ENCODE data around the gene FAM171A1.
A peak's percentile ranks its signal among the peaks of the same experiment; 100 is the strongest.

FAM171A1 gene

DNA sequence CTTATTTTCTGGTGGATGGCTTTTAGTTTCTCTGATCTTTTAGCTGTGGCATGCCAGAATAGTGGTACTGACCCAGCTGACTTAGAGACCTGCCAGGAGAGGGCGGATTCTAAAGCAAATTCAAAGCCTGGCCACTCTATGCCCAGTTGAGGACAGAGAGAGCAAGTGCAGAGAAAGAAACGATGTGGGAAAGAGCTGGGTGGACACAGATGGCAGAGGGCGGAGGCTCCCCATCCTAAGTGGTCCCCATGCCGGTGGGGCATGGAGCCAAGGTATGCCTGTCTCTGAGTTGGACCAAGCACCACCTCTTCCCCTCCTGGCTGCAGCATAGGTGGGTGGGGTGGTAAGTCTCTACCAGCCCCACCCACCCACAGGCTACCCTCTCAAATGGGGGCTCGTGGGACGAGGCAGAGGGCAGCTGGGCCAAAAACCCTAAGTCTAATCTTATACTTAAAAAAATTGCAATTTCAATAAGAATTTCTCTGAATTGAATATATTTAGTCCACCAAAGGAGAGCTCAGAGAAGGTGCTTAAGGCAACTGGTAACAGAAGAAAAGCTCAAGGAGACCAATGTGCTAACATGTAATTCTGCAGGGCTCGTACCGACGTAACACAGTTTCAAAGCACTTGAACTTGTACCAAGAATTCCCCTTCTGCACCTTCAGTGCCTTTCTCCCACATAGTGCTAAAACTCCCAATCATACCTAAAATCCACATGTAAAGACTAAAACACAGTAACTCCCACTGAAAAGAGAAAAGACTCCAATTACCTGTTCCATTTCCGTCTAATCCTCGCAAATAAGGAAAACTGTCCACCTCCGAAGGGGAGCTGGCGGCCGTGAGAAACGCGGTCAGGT, 116.9 kb downstream of the FAM171A1 start:
- Histone ChIP-seq H3K4me3 (ENCODE audit: low read length) (no peak overlapping the region), H3K9ac (ENCODE audit: low read depth, low read length) (no peak overlapping the region), H3K36me3 (ENCODE audit: insufficient read depth, low read length) (peaks cover 3% of the 10 kb centered on the region), H3K4me1 (ENCODE audit: control insufficient read depth, insufficient read depth, low read length) (peaks cover 10% of the 10 kb centered on the region), H3K9me3 (replicated peaks; ENCODE audit: low read length) (no peaks in the 10 kb centered on the region), H3K27me3 (ENCODE audit: control insufficient read depth, insufficient read depth, low read length) (no peaks in the 10 kb centered on the region), H3K4me2 (ENCODE audit: low read length) (no peak overlapping the region)

DNA sequence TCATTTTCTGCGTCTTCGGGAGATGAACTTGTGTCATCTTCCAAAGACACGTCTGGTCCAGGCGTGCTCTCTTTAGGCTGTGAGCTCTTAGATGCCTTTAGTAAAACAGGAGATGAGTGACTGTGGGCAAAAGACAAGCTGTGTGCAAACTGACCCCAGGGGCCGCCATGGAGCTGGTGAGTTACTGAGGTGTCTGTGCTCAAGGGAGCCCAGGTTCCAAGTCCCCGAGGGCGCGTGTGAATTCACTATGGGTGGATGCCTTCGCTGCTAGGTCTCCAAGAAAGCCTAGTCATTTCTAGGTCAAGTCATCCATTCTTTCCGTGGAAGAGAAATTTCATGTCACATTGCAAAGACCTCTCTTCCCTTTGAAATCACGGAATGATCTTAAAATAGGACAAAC, 118.7 kb downstream of the FAM171A1 start:
- no peaks in the 10 kb centered on the region for H3K9me3 ChIP-seq (replicated peaks; ENCODE audit: low read length)
- H3K36me3 ChIP-seq (ENCODE audit: insufficient read depth, low read length), result peaks cover 3% of the 10 kb centered on the region
- H3K4me2 ChIP-seq (ENCODE audit: low read length), result no peak overlapping the region
- no peak overlapping the region for H3K9ac ChIP-seq (ENCODE audit: low read depth, low read length)
- no peak overlapping the region for H3K4me3 ChIP-seq (ENCODE audit: low read length)
- H3K4me1 ChIP-seq (ENCODE audit: control insufficient read depth, insufficient read depth, low read length), result peaks cover 20% of the 10 kb centered on the region
- H3K27me3 ChIP-seq (ENCODE audit: control insufficient read depth, insufficient read depth, low read length), result no peaks in the 10 kb centered on the region

GRCh38 chr10:15251791-15252380, 119.2 kb downstream of the FAM171A1 start:
- Histone ChIP-seq H3K36me3 (ENCODE audit: insufficient read depth, low read length) (peaks cover 3% of the 10 kb centered on the region), H3K9ac (ENCODE audit: low read depth, low read length) (no peak overlapping the region), H3K4me1 (ENCODE audit: control insufficient read depth, insufficient read depth, low read length) (peaks cover 23% of the 10 kb centered on the region), H3K27me3 (ENCODE audit: control insufficient read depth, insufficient read depth, low read length) (no peaks in the 10 kb centered on the region), H3K4me2 (ENCODE audit: low read length) (no peak overlapping the region), H3K4me3 (ENCODE audit: low read length) (no peak overlapping the region), H3K9me3 (replicated peaks; ENCODE audit: low read length) (no peaks in the 10 kb centered on the region)

GRCh38 chr10:15245530-15245929, 125.6 kb downstream of the FAM171A1 start:
- Histone ChIP-seq H3K9me3 (replicated peaks; ENCODE audit: low read length) (no peaks in the 10 kb centered on the region), H3K4me3 (ENCODE audit: low read length) (no peak overlapping the region), H3K36me3 (ENCODE audit: insufficient read depth, low read length) (no peaks in the 10 kb centered on the region), H3K4me1 (ENCODE audit: control insufficient read depth, insufficient read depth, low read length) (peaks cover 12% of the 10 kb centered on the region), H3K9ac (ENCODE audit: low read depth, low read length) (no peak overlapping the region), H3K4me2 (ENCODE audit: low read length) (no peak overlapping the region), H3K27me3 (ENCODE audit: control insufficient read depth, insufficient read depth, low read length) (no peaks in the 10 kb centered on the region)

DNA sequence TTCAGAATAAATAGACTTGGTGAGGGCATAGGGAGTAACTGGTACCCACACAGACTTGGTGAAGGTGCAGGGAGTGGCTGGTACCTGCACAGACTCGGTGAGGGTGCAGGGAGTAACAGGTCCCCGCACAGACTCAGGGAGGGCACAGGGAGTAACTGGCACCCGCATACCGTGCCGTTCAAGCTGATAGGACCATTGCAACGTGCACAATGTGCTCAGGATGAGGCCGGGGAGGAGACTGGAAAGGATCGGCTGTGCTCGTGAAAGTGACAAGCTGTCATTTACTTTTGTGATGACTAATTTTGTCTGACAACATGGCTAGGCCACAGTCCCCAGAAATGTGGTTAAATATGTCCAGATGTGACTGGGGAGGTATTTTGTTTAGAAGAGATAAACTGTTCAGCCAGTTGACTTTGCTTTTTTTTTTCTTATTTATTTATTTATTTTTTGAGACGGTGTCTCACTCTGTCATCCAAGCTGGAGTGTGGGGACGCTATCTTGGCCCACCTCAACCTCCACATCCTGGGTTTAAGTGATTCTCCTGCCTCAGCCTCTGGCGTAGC, 126.4 kb downstream of the FAM171A1 start:
- peaks cover 12% of the 10 kb centered on the region for H3K4me1 ChIP-seq (ENCODE audit: control insufficient read depth, insufficient read depth, low read length)
- no peaks in the 10 kb centered on the region for H3K36me3 ChIP-seq (ENCODE audit: insufficient read depth, low read length)
- H3K4me2 ChIP-seq (ENCODE audit: low read length), result no peak overlapping the region
- no peaks in the 10 kb centered on the region for H3K27me3 ChIP-seq (ENCODE audit: control insufficient read depth, insufficient read depth, low read length)
- H3K4me3 ChIP-seq (ENCODE audit: low read length), result no peak overlapping the region
- H3K9me3 ChIP-seq (replicated peaks; ENCODE audit: low read length), result no peaks in the 10 kb centered on the region
- H3K9ac ChIP-seq (ENCODE audit: low read depth, low read length), result no peak overlapping the region

DNA sequence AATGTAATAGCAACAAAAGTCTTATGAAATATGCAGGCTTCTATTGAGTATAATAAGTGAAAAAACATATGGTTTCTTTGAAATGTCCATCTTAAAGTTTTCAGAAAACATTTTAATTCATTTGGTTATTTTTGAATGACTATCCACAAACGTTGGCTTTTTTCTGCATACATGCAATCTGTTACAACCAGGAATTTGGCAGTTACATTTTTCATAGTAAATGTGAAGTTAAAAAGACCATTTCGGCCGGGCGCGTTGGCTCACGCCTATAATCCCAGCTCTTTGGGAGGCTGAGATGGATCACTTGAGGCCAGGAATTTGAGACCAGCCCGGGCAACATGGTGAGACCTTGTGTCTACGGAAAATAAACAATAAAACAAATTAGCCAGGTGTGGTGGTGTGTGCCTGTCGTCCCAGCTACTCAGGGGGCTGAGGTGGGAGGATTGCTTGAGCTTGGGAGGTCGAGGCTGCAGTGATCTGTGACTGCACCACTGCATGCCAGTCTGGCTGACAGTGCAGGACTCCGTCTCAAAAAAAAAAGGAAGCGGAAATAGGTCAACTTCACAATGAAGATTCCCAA, 128.7 kb downstream of the FAM171A1 start:
- no peak overlapping the region for H3K4me2 ChIP-seq (ENCODE audit: low read length)
- no peaks in the 10 kb centered on the region for H3K9me3 ChIP-seq (replicated peaks; ENCODE audit: low read length)
- peaks cover 2% of the 10 kb centered on the region for H3K4me1 ChIP-seq (ENCODE audit: control insufficient read depth, insufficient read depth, low read length)
- no peaks in the 10 kb centered on the region for H3K36me3 ChIP-seq (ENCODE audit: insufficient read depth, low read length)
- no peak overlapping the region for H3K9ac ChIP-seq (ENCODE audit: low read depth, low read length)
- H3K4me3 ChIP-seq (ENCODE audit: low read length), result no peak overlapping the region
- H3K27me3 ChIP-seq (ENCODE audit: control insufficient read depth, insufficient read depth, low read length), result no peaks in the 10 kb centered on the region

- no peaks in the 10 kb centered on the region for H3K9me3 ChIP-seq (replicated peaks; ENCODE audit: low read length)
- H3K27me3 ChIP-seq (ENCODE audit: control insufficient read depth, insufficient read depth, low read length), result no peaks in the 10 kb centered on the region
- peaks cover 4% of the 10 kb centered on the region for H3K4me1 ChIP-seq (ENCODE audit: control insufficient read depth, insufficient read depth, low read length)
- H3K4me2 ChIP-seq (ENCODE audit: low read length), result no peak overlapping the region
- no peak overlapping the region for H3K9ac ChIP-seq (ENCODE audit: low read depth, low read length)
- H3K36me3 ChIP-seq (ENCODE audit: insufficient read depth, low read length), result no peaks in the 10 kb centered on the region
- no peak overlapping the region for H3K4me3 ChIP-seq (ENCODE audit: low read length)
Observed at GRCh38 chr10:15241306-15241705, 129.8 kb downstream of the FAM171A1 start.

- H3K36me3 ChIP-seq (ENCODE audit: insufficient read depth, low read length), result no peaks in the 10 kb centered on the region
- H3K9me3 ChIP-seq (replicated peaks; ENCODE audit: low read length), result no peaks in the 10 kb centered on the region
- H3K4me1 ChIP-seq (ENCODE audit: control insufficient read depth, insufficient read depth, low read length), result peaks cover 4% of the 10 kb centered on the region
- H3K27me3 ChIP-seq (ENCODE audit: control insufficient read depth, insufficient read depth, low read length), result no peaks in the 10 kb centered on the region
- no peak overlapping the region for H3K4me2 ChIP-seq (ENCODE audit: low read length)
- H3K9ac ChIP-seq (ENCODE audit: low read depth, low read length), result no peak overlapping the region
- no peak overlapping the region for H3K4me3 ChIP-seq (ENCODE audit: low read length)
Observed at GRCh38 chr10:15238555-15239335, 132.3 kb downstream of the FAM171A1 start.

GRCh38 chr10:15237351-15237750, 133.7 kb downstream of the FAM171A1 start:
- H3K4me3 ChIP-seq (ENCODE audit: low read length), result no peak overlapping the region
- H3K9me3 ChIP-seq (replicated peaks; ENCODE audit: low read length), result no peaks in the 10 kb centered on the region
- H3K36me3 ChIP-seq (ENCODE audit: insufficient read depth, low read length), result no peaks in the 10 kb centered on the region
- no peak overlapping the region for H3K4me2 ChIP-seq (ENCODE audit: low read length)
- no peaks in the 10 kb centered on the region for H3K27me3 ChIP-seq (ENCODE audit: control insufficient read depth, insufficient read depth, low read length)
- H3K9ac ChIP-seq (ENCODE audit: low read depth, low read length), result peak overlapping the region; percentile 39
- H3K4me1 ChIP-seq (ENCODE audit: control insufficient read depth, insufficient read depth, low read length), result peaks cover 4% of the 10 kb centered on the region

- Histone ChIP-seq H3K4me3 (ENCODE audit: low read length) (no peak overlapping the region), H3K9ac (ENCODE audit: low read depth, low read length) (peak overlapping the region; percentile 39), H3K4me1 (ENCODE audit: control insufficient read depth, insufficient read depth, low read length) (peaks cover 4% of the 10 kb centered on the region), H3K9me3 (replicated peaks; ENCODE audit: low read length) (no peaks in the 10 kb centered on the region), H3K27me3 (ENCODE audit: control insufficient read depth, insufficient read depth, low read length) (no peaks in the 10 kb centered on the region), H3K36me3 (ENCODE audit: insufficient read depth, low read length) (no peaks in the 10 kb centered on the region), H3K4me2 (ENCODE audit: low read length) (no peak overlapping the region)
Observed at GRCh38 chr10:15236340-15236739, 134.7 kb downstream of the FAM171A1 start.

DNA sequence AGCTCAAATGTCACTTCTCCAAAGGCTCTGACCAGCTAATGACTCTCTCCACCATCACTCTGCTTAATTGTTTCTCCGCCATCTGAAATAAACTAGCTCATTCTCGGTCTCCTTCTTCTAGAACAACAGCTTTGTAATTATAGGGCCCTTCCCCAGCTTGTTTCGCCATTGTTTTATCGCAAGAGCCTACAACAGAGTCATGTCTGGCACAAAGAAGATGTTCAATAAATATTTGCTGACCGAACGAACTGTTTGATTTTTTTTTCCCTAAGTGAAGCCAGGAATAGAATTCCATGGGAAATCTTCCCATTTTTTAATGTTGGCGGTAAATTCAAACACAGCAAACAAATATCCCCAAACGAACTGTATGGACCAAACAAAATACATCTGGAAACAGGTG, 138.8 kb downstream of the FAM171A1 start:
- Histone ChIP-seq H3K4me2 (ENCODE audit: low read length) (no peak overlapping the region), H3K4me1 (ENCODE audit: control insufficient read depth, insufficient read depth, low read length) (peaks cover 6% of the 10 kb centered on the region), H3K9ac (ENCODE audit: low read depth, low read length) (no peak overlapping the region), H3K9me3 (replicated peaks; ENCODE audit: low read length) (no peaks in the 10 kb centered on the region), H3K4me3 (ENCODE audit: low read length) (no peak overlapping the region), H3K27me3 (ENCODE audit: control insufficient read depth, insufficient read depth, low read length) (no peaks in the 10 kb centered on the region), H3K36me3 (ENCODE audit: insufficient read depth, low read length) (no peaks in the 10 kb centered on the region)

All from skeletal muscle satellite cell (primary cell).